Activated T-helper 17 cell treated with anti-CD3 and anti-CD28 coated beads, Interleukin-2, amount 50 U/mL, for 72 hours (primary cell): Measurements from ENCODE around the gene KRT26. TPM values are rescaled to one million over a fixed set of nuclear protein-coding genes. Genes with fewer than 3 reads are reported as not detected.

ENCODE experiments used
- ATAC-seq: fragments of 150-1000 bp; cut with Tn5 transposase; replicated peaks from 2 replicates; pipeline ENCODE4 v1.10.0; 2021; ENCODE audit warnings: mild to moderate bottlenecking, moderate library complexity
- H3K27ac Mint-ChIP-seq: one replicate; pipeline ENCODE4 v1.8.0; 2022; ENCODE audit warnings: mixed read lengths
- H3K27me3 Mint-ChIP-seq: one replicate; pipeline ENCODE4 v1.8.0; 2022; ENCODE audit warnings: mixed read lengths
- H3K36me3 Mint-ChIP-seq: one replicate; pipeline ENCODE4 v1.8.0; 2022; ENCODE audit warnings: low read depth, mild to moderate bottlenecking, mixed read lengths
- H3K4me1 Mint-ChIP-seq: one replicate; pipeline ENCODE4 v1.8.0; 2022; ENCODE audit warnings: mixed read lengths
- H3K4me3 Mint-ChIP-seq: one replicate; pipeline ENCODE4 v1.8.0; 2022; ENCODE audit warnings: mild to moderate bottlenecking, mixed read lengths
- H3K9me3 Mint-ChIP-seq: one replicate; pipeline ENCODE4 v1.8.0; 2022; ENCODE audit warnings: mixed read lengths
- total RNA-seq, 2 donors: library from RNA; stranded (reverse); gene quantifications; one replicate each; pipeline ENCODE4 v1.2.3, GENCODE V29; 2022

The KRT26 gene
- total RNA-seq, 2 donors from 2014 or later: not detected

GRCh38 chr17:40726919-40727318 is 45.1 kb downstream of the KRT26 start:
- no peak overlapping the region for H3K4me3 Mint-ChIP-seq
- no peaks in the 10 kb centered on the region for H3K4me1 Mint-ChIP-seq
- peaks cover 17% of the 10 kb centered on the region for H3K27me3 Mint-ChIP-seq
- no peaks in the 10 kb centered on the region for H3K36me3 Mint-ChIP-seq
- H3K27ac Mint-ChIP-seq: no peak overlapping the region
- H3K9me3 Mint-ChIP-seq: no peaks in the 10 kb centered on the region
- no peak for ATAC-seq

GRCh38 chr17:40724656-40725055 is 47.3 kb downstream of the KRT26 start:
- no peaks in the 10 kb centered on the region for H3K9me3 Mint-ChIP-seq
- H3K4me3 Mint-ChIP-seq: no peak overlapping the region
- no peaks in the 10 kb centered on the region for H3K4me1 Mint-ChIP-seq
- no peak overlapping the region for H3K27ac Mint-ChIP-seq
- peaks cover 15% of the 10 kb centered on the region for H3K27me3 Mint-ChIP-seq
- ATAC-seq: no peak
- H3K36me3 Mint-ChIP-seq: no peaks in the 10 kb centered on the region

- no peaks in the 10 kb centered on the region for H3K9me3 Mint-ChIP-seq
- H3K27ac Mint-ChIP-seq: no peak overlapping the region
- no peaks in the 10 kb centered on the region for H3K36me3 Mint-ChIP-seq
- no peak overlapping the region for H3K4me3 Mint-ChIP-seq
- no peak for ATAC-seq
- peaks cover 16% of the 10 kb centered on the region for H3K27me3 Mint-ChIP-seq
- H3K4me1 Mint-ChIP-seq: no peaks in the 10 kb centered on the region
These were observed 49.8 kb downstream of the KRT26 start for GRCh38 chr17:40722241-40722640.

- Mint-ChIP-seq H3K9me3 (no peaks in the 10 kb centered on the region), H3K36me3 (no peaks in the 10 kb centered on the region), H3K27ac (peak overlapping the region; percentile 22), H3K4me1 (no peaks in the 10 kb centered on the region), H3K4me3 (no peak overlapping the region), H3K27me3 (peaks cover 20% of the 10 kb centered on the region)
- ATAC-seq: no peak
These were observed 51.1 kb downstream of the KRT26 start for GRCh38 chr17:40720899-40721298.

GRCh38 chr17:40718930-40719329 is 53.1 kb downstream of the KRT26 start:
- no peak for ATAC-seq
- H3K4me1 Mint-ChIP-seq: no peaks in the 10 kb centered on the region
- H3K9me3 Mint-ChIP-seq: no peaks in the 10 kb centered on the region
- no peak overlapping the region for H3K27ac Mint-ChIP-seq
- no peak overlapping the region for H3K4me3 Mint-ChIP-seq
- H3K27me3 Mint-ChIP-seq: peaks cover 20% of the 10 kb centered on the region
- no peaks in the 10 kb centered on the region for H3K36me3 Mint-ChIP-seq

- Mint-ChIP-seq H3K9me3 (no peaks in the 10 kb centered on the region), H3K4me3 (no peak overlapping the region), H3K4me1 (no peaks in the 10 kb centered on the region), H3K27me3 (peaks cover 15% of the 10 kb centered on the region), H3K36me3 (no peaks in the 10 kb centered on the region), H3K27ac (no peak overlapping the region)
- no peak for ATAC-seq
These were observed 54.2 kb downstream of the KRT26 start for GRCh38 chr17:40717776-40718175.

Other genes starting within 250 kb of the KRT26 start
- gene CCR7, start 206.7 kb downstream of the KRT26 start, total RNA-seq: 100 to 1,000 TPM; 140 to 304 TPM
- 10 to 100 TPM; 82.1 to 85.5 TPM for gene SMARCE1, start 124.4 kb downstream of the KRT26 start, total RNA-seq
- gene KRT222, start 107.0 kb downstream of the KRT26 start, total RNA-seq: not detected
- not detected for gene KRT24, start 68.4 kb downstream of the KRT26 start, total RNA-seq
- not detected for gene KRT25, start 16.9 kb downstream of the KRT26 start, total RNA-seq
- not detected for gene KRT27, start 10.3 kb upstream of the KRT26 start, total RNA-seq
- not detected for gene KRT28, start 27.8 kb upstream of the KRT26 start, total RNA-seq
- gene KRT10, start 50.4 kb upstream of the KRT26 start, total RNA-seq: 10 to 100 TPM; 29.0 to 45.9 TPM
- not detected for gene KRT12, start 95.0 kb upstream of the KRT26 start, total RNA-seq
- gene KRT20, start 113.0 kb upstream of the KRT26 start, total RNA-seq: not detected
- gene KRT23, start 165.4 kb upstream of the KRT26 start, total RNA-seq: under 1 TPM in 1 of 2 donors, not detected in 1; 0.50 TPM
- not detected for gene KRT39, start 194.7 kb upstream of the KRT26 start, total RNA-seq
- not detected for gene KRT40, start 212.1 kb upstream of the KRT26 start, total RNA-seq
- not detected for gene KRTAP3-3, start 222.0 kb upstream of the KRT26 start, total RNA-seq
- gene KRTAP3-2, start 227.7 kb upstream of the KRT26 start, total RNA-seq: not detected
- not detected for gene KRTAP3-1, start 236.9 kb upstream of the KRT26 start, total RNA-seq